GM21825 (cell line): ENCODE measurements around the gene MOB3B.

ENCODE experiments used
- ATAC-seq: cut with Tn5 transposase; IDR thresholded peaks from one replicate; pipeline ENCODE4 v1.9.1; 2021; ENCODE audit warnings: mild to moderate bottlenecking, moderate library complexity; ENCODE audit not compliant: unreplicated experiment

MOB3B gene

DNA sequence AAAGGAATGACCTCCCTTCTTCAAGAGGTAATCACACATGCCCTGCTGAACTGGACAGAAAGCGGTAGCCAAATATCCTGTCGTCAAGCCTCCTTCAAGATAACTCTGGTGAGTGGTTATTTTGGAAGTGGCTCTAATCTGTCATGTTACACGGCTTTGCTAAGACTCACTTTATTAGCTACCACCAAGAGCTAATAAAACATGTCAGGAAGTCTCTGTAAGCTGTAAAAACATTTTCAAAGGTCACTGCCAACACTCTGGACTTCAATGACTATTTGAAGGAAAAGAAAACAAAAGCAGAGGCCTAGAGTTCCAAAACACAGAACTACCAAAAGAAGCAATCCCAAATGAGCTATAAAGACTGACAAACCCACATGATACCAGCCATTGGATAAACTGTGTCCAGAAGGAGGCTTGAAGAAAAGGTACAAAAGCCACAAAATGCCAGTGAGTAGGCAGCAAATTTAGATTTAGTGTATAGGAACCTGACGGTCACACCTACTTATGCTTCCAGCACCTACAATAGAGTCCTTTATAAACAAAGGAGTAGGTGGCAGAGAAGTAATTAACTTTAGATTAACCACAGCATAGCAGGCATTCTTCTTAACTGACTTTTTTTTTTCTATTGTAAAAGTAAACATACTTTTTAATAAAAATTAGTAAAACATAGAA, 135.3 kb downstream of the MOB3B start:
- ATAC-seq, result no peak

DNA sequence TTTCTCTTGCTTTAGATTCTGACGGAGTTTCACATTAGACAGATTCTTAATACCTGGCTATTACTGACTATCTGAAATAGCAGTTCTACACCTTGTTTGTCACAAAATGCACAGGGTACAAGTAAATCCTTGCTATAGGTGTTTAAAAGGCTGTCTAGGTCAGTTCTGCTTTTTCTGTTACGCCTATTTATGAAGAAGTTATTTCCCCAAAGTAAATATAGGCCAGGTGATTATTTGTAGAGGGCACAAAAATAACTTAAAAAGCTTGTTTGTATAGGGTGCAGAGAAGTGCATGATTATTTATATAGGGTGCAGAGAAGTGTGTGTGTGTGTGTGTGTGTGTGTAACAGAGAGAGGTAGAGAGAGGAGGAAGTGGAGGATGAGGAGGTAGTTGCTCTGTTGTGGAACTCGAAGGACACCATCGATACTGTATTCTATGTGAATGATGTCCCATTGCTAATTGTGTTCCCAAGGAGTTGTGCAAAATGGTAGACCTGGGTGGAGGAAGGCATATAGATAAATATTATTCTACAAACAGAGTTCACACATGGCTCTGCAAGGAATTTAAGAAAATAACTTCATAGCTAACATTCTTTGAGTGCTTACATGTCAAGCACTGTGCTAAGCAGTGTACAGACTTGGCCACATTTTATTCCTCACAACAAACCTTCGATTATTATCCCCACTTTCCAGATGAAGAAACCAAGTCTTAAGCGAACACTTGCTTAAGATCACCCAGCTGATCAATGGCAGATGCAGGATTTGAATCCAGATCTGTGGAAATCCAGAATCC, 136.4 kb downstream of the MOB3B start:
- ATAC-seq, result no peak

DNA sequence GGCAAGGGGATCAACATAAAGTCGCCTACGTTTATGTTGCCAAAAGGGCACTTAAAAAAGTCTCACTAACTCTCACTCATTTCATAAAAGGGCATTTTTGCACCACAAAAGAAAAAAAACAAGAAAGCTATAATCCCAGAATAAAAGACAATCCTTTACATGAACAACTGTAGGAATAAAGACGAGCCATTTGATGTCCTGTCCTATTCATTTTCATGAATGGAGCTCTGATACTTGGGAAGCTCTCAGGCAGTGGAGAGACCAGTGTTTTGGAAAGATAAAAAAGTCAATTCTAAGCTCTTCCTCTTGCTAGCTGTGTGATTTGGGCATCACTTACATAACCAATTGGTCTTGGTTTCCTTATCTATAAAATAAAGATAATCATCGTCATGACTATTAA, 137.2 kb downstream of the MOB3B start:
- ATAC-seq, result no peak

DNA sequence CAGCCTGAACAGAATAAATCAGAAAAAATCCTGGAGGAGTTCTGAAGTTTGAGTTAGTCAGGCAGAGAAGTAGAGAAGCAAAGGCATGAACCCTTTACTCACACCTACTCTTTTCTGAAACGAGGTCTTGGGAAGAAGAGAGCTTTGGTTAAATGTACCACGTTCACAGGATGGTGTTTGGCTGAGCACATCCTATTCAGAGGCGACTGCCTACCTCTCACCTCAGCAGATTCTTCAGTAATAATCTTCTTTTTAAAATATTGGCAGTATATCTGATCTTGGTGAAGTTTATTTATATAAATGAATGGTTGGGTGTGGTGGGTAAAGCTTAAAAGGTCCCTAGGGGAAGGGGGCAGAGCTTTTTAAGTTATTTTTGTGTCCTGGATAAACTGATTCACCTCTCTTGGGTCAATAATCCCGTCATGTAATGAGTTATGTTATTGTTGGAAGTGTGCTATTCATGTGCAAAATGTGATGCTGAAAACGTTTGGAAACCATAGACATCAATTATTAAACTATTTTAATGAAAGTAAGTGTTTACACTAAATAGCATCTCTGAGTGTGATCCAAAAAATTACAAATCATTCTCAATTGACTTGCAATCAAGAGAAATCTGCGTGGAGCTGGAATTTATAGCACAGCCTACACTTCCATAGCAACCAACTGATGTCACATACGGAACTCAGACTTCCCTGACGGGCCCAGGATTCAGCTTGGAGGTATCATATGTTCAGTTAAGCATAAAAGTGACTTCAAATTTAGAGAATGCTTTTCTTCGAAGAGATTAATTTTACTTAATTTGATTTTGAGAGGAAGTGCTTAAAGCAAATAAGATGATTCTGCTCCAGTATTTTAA, 138.3 kb downstream of the MOB3B start:
- ATAC-seq, result no peak

DNA sequence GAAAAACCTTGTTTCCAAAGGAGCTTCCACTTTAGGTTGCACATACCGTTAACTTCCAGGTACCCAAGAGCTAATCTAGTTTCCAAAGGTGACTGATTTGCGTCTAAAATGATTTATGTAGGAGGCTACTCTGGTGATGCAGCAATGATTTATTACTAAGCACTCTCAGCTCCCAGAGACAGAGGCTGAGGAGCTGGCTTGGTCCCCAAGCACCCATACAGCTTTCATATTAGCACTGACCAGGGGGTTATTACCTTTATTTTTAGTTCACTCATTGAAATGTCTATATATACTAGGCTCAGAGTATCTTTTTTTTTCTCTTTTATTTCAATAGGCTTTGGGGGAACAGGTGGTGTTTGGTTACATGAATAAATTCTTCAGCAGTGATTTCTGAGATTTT, 141.5 kb downstream of the MOB3B start:
- no peak for ATAC-seq

DNA sequence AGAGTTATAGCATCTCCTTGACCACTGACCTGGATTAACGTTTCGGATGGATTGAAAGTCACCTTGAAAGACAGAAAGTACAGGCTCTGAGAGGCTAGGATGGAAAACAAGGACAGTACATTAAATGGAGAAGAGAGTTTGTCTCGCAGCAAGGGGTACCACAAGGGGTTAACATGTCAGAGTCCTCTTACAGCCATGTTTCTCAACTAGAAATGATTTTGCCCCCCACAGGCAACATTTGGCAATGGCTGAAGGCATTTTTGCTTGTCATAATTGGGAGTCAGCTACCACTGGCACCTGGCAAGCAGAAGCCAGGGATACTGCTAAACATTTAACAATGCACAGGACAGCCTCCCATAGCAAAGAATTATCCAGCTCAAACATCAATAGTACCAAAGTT, 141.9 kb downstream of the MOB3B start:
- ATAC-seq, result no peak

DNA sequence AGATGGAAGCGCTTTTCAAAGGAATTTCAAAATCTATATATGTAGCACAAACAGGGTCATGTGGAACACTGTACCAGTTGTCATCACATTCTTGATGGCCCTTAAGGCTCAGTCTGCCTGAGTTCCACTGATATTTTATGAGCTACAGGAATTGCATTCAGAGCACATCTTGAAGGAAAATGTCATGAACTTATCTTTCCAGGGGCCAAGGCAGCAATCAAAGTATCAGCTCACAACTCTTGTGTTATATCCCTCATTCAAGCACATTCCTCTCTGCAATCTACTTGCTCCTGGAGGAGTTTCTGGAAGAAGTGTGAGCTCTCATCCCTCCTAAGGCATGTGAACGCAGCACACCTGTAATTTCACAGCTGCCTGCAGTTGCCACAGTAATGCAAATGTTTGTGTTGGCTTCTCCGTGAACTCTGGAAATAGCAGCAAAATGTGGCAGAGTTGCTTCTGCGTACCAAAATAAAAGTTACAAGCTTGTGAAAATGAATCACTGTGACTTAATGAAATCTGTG, 143.0 kb downstream of the MOB3B start:
- ATAC-seq, result no peak

DNA sequence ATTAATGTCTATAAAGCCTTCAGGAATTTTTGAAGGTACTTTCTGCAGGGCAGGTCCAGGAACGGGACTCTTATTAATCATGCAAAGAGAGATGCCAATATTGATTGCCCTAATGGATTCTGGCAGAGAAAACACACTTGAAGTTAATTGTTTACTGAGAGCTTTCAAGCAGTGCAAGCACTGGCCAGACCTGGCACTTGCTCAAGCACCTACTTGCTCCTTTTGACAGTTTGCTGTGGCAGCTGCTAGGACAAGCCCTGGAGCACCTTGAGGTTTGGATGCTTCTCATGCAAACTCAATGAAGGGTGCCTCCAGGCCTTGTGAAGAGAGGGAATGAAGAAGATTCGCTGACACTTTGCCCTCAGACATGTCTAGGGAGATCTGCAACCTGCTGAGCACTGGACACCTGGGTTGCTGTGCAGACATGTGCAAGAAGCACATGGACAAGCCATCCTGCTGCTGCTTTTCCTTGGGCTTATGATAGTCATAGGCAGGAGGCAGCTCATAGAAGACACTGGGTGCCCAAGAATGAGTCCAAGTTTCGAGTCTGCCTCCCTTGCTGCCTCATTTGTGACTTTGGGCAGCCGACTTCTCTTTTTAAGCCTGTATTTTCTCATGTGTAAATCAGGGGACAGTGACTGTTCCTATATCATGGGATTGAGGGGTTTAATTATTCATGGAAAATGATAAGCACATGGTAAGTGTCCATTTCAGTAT, 143.8 kb downstream of the MOB3B start:
- no peak for ATAC-seq

DNA sequence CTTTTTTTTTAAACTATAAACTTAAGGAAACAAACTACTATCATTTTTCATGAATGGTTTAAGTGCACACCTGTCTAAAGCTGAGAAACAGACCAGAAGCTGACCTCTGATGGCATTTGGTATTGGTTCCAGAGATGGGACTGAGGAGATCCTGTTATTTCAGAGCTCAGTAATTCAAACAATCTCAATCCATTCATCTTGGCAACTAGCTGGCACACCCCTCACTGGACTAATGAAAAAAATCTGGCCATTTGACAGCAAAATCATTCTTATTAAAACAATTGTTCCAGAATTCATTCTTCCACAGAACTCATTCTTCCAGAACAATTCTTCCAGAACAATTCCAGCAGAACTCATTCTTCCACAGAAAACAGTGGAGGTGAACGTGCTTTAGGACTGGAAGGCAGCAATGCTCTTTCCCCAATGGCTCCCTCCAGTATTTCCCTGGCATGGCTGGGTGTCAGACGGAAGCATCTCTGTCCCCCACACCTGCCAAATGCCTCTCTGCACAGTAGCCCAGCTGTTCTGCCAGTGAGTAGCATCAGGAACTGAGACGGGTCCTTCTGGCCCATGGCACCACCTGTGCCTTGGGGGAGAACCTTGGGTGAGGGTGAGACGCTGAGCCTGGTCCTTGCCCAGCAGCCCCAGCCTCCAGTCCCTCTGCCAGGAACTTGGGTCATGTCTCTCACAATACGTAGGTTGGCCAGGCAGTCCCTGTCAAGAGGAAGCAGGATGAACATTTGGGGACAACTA, 145.2 kb downstream of the MOB3B start:
- ATAC-seq, result no peak

DNA sequence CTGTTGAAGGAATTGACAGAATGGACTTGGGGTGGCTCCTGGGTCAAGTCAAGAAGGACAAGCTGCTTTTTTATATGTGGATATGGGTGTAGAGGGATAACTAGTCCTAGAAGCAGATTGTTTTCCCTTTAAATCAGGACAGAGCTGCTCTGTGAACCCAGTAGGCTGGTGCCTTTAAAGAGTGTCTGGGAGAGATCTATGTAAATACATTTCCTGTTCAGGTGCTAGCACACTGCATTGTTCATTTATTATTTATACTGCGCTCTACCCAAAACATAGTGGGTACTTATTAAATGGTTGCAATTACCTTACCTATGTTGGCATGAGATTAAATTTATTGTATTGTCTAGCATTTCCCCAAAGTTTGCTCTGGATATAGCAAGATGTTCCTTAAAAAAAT, 146.1 kb downstream of the MOB3B start:
- no peak for ATAC-seq

DNA sequence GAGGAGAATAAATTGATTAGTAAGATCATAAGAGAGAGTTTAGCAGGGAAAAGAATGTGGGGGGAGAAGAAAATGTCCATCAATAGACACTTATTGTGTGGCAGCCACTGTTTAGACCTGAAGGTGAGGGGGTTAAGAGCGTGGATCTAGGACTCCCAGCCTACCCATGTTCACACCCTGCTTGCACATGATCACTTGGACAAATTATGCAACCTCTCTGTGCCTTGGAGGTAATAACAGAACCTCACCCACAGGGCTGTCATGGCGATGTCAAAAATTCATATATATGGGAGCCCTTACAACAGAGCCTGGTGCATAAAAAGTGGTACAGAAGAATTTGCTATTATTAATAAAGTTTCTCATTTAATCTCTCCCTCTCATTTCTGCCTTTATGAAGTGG, 146.6 kb downstream of the MOB3B start:
- no peak for ATAC-seq

DNA sequence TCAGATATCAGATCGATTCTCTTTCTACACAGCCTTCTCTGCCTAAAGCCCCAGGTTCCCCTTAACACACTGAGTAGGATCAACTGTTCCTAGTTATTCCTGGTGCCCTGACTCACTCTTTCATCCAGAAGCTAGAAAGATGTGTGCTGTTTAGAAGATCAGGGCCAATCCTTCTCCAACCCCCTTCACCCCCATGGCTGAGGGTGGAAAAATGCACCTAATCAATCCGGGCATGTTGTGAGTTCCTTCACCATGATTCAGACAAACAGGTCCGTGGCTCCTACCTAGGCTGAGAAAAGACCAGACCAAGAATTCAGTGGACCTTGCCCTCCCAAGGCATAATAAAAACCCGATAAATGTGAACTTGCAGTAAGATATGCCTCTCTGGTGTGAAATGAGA, 147.3 kb downstream of the MOB3B start:
- no peak for ATAC-seq

DNA sequence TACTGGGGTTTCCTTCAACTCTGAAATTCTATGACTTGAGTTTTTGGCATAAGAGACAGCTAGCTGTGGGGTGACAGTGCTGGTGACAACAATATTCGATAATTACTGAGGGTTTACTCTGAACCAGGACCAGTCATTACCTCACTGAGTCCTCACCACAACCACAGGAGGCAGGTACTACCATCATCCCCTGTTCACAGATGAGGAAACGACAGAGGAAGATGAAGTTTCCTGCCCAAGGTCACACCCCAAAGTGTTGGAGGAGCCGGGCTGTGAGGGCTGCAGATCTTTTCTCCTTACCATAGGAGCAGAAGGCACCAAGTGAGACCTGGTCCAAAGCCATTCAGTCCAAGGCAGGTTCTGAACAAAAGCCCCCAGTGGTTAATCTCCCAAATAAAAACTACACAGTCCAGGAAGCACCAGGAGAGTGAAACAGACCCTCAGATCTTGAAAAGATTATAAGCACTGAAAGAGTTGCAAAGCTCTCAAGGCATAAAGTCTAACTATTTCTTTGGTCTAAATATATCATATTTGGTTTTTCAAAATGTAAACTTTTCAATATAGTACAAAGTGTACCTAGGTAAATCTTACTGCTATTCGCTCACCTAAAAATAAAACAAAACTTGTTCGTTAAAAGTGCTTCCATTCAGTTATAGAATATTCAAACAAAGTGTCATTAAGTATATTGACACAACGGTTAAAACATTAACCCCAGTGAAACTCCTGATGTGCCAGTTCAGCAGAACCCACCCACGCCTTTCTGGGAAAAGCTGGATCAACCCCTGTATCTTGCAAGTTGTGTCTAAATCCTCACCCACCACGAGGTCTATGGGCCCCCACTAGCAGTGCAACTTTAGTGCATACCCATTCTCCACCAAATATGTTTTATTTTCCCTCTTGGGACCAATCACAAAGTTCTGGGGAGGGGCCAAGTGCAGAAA, 150.0 kb downstream of the MOB3B start:
- peak; percentile 27 for ATAC-seq

DNA sequence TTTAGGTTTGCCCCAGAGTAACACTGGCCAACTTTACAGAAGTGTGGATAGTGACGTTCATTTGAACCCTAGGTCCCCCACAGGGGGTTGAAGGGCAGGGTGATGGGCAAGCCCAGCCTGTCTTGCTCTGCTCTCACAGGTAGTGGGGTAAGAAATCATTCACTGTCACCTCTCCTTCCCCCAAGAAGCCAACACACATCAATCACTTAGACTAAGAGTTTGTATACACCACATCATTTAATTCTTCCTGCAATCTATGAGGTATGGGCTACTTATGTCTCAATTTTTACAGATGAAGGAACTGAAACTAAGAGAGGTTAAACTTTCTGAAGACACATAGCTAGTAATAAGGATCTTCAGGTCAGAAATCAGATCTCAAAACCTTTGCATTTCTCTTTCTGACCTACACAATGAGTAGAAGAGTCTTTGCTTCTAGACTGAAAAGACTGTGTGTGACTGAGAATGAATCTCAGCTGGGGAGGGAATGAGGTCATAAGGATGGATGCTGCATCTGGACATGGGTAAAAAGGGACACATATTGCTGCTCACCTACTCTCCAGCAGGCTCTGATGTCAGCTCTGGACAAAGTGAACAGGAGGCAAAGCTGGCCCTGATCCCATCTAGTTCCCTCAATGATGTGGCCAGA, 151.7 kb downstream of the MOB3B start:
- peak; percentile 78 for ATAC-seq

DNA sequence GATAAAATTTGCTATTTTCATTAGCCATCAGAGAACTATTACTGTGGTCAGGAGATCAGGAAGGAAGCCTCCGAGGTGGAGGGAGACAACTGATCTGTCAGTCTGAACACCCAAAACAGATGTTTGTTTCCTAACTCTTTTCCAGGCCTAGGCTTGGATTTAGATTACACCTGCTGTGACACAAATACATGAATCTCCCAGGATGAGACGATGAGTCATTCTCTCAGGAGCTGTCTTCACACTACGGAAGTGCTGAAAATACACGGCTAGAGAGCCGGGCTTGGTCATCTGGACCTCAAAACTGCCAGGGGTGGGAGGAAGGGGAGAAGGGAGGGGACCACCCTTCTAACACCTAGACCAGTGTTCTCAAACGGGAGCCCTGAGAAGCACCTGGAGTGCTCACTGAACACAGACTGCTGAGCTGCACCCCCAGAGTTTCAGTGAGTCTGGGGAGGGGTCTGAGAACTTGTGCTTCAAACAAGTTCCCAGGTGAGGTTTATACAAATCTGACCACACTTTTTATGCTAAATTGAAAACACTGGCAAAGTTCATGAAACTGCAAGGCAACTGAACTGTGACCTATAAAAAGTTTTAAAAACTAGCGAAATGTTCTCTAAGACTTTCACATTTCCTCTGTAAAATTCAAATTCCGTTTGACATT, 152.3 kb downstream of the MOB3B start:
- peak; percentile 35 for ATAC-seq

DNA sequence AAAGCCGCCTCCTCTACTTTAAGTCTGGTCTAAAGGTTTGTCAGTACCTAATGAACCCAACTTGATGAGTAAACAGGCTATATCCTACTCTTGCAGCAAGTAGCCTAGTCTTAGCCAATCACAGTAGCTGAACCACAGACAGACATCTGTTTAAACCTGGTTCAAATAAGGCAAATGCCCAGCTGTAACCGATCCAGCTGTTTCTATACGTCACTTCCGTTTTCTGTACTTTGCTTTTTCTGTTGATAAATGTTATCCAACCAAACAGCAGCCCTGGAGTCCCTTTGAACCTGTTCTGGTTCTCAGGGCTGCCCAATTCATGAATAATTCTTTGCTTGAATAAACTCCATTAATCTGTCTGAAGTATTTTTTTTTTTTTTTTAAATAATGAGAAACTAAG, 155.8 kb downstream of the MOB3B start:
- no peak for ATAC-seq

DNA sequence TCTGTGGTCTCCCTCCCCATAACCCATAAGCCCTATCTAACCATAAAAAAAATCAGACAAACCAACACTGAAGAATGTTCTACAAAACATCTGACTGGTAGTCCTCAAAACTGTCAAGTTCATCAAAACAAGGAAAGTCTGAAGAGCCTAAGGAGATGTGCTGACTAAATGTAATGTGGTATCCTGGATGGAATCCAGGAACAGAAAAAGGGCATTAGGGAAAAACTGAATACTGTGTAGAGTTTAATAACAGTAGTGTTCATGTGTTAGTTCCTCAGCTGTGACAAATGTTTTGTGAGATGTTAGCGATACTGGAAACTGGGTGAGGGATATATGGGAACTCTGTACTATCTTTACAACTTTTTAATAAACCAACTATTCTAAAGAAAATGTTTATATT, 157.0 kb downstream of the MOB3B start:
- no peak for ATAC-seq

DNA sequence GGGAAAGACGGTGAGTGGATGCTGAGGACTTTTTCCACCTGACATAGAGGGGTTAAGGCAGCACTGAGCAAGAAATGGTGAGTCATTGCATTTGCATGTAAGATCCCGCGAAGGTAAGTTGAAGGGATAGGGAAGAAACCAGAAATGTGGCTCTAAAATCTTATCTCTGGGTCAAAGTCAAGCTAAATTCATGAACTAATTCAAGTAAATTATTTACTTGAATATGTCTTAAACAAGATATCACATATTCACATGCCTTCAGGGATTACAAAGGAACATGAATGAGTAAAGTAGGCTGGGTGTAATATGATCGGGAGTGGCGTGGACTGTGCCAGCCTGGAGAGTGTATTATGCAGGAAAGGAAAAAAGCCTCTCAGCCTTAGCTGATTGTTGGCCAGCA, 158.2 kb downstream of the MOB3B start:
- no peak for ATAC-seq
